ENCODE measurements around the gene TAS1R3. TPM values are rescaled to one million over a fixed set of nuclear protein-coding genes. Genes with fewer than 3 reads are reported as not detected.

TAS1R3 gene
- total and polyA plus RNA-seq, 10 of the 15 experiments (the other 5 are each of a cell fraction or from before 2014, with no cell fraction given) = 0.04 to 0.51 (median 0.08) TPM; not detected in 3

- BruUV-seq (replicated peaks) = no TSS peak
- H3K9ac ChIP-seq (ENCODE audit: control insufficient read depth, insufficient read depth, low read length) = no peak overlapping the region
- H3K27ac ChIP-seq (ENCODE audit: control insufficient read depth, insufficient read depth) = no peak overlapping the region
- H3K36me3 ChIP-seq (ENCODE audit: control insufficient read depth in 2 of 2, insufficient read depth in 2 of 2, low read length in 1 of 2) = peaks cover 0 to 5% of the 10 kb centered on the region in 2 experiments
- RAD21 ChIA-PET (ENCODE audit: unreplicated experiment) = no interaction called here
- POLR2A ChIA-PET = no interaction called here
- H3K4me1 ChIP-seq (ENCODE audit: control insufficient read depth, insufficient read depth, low read length) = no peaks in the 10 kb centered on the region
- no peak for TF ChIP-seq ZNF274 (IDR thresholded peaks at IDR 0.05; ENCODE audit: insufficient read depth, insufficient read length)
- no peak for TF ChIP-seq RBBP5 (conservative IDR thresholded peaks at IDR 0.05)
- TF ChIP-seq ZBTB11 (CRISPR knock-in tag; IDR thresholded peaks at IDR 0.05) = no peak
- no peak for TF ChIP-seq ZNF217 (IDR thresholded peaks at IDR 0.05)
- no peak for TF ChIP-seq SUZ12 (IDR thresholded peaks at IDR 0.05; ENCODE audit: unreplicated experiment)
- TF ChIP-seq E4F1 (IDR thresholded peaks at IDR 0.05; ENCODE audit: borderline replicate concordance, partially characterized antibody) = no peak
- no peak for TF ChIP-seq ZBTB4 (CRISPR knock-in tag; IDR thresholded peaks at IDR 0.05)
- TF ChIP-seq RELB (IDR thresholded peaks at IDR 0.05; ENCODE audit: low read depth) = no peak
- no peak for TF ChIP-seq RELA (IDR thresholded peaks at IDR 0.05; ENCODE audit: borderline replicate concordance, partially characterized antibody)
- SMC1A ChIA-PET (ENCODE audit: uncharacterized antibody, unreplicated experiment) = no interaction called here
- 96% methylated on average over 28 of the region's 28 CpGs for WGBS (ENCODE audit: insufficient coverage, insufficient replicate concordance, low lambda C conversion rate, missing lambda C conversion rate)
- H4K20me1 ChIP-seq (ENCODE audit: control insufficient read depth, insufficient read depth) = no peaks in the 10 kb centered on the region
- H3K9me3 ChIP-seq (replicated peaks; ENCODE audit: control insufficient read depth, insufficient read depth, low read length) = no peaks in the 10 kb centered on the region
- CTCF ChIA-PET = no interaction called here
- H3K79me2 ChIP-seq (ENCODE audit: control insufficient read depth, insufficient read depth, low read length) = no peaks in the 10 kb centered on the region; the same call in none of the 2 replicates
- intact Hi-C loops (cut with micrococcal nuclease; ENCODE audit: unreplicated experiment) = no loop called here
- no peaks in the 10 kb centered on the region for H3K27me3 ChIP-seq (replicated peaks in 1 of 2; ENCODE audit: control insufficient read depth in 2 of 2, insufficient read depth in 2 of 2, low read length in 1 of 2)
- DNase-seq (ENCODE audit: low read depth, low spot score) (no peak), ATAC-seq (no peak), FAIRE-seq (no peak)
- no peak overlapping the region for H3K4me2 ChIP-seq (ENCODE audit: control insufficient read depth, insufficient read depth)
- no peak overlapping the region for H2AFZ ChIP-seq (ENCODE audit: control insufficient read depth, low read depth, low read length)
- H3K4me3 ChIP-seq = no peak overlapping the region
- in situ Hi-C loops (cut with MboI) = no loop called here
Measured at GRCh38 chr1:1342061-1342562, 11.0 kb downstream of the TAS1R3 start.

All from GM12878 (cell line).